GM06990 (cell line): ENCODE data around the gene HYPK.
"Not testable (repeated sequence)": the region's sequence is repeated elsewhere in the genome, so short reads cannot be mapped to it uniquely, and the experiment has no call there.

ENCODE experiments used
- DNase-seq: peaks from one replicate; pipeline ENCODE4 v3.0.0-alpha.2; 2011; ENCODE audit not compliant: insufficient read length; ENCODE audit errors: extremely low read depth
- H3K27me3 ChIP-seq: replicated peaks from 2 replicates; pipeline ENCODE4 v1.6.0; 2011; ENCODE audit warnings: low read length; ENCODE audit not compliant: control insufficient read depth, insufficient read depth
- H3K36me3 ChIP-seq: 2 replicates; pipeline ENCODE4 v1.5.1; 2011; ENCODE audit warnings: low read length; ENCODE audit not compliant: control insufficient read depth, insufficient read depth
- H3K4me3 ChIP-seq: replicated peaks from 2 replicates; pipeline ENCODE4 v1.5.1; 2011; ENCODE audit warnings: low read depth, mild to moderate bottlenecking, control low read depth, low read length
- TF ChIP-seq, protein P1 (sequence below): IDR thresholded peaks from 2 replicates; pipeline ENCODE4 v1.5.1; 2011; ENCODE audit warnings: low read length, control low read depth, mild to moderate bottlenecking, inconsistent platforms; ENCODE audit not compliant: insufficient read depth, poor library complexity, severe bottlenecking

The HYPK gene

DNA sequence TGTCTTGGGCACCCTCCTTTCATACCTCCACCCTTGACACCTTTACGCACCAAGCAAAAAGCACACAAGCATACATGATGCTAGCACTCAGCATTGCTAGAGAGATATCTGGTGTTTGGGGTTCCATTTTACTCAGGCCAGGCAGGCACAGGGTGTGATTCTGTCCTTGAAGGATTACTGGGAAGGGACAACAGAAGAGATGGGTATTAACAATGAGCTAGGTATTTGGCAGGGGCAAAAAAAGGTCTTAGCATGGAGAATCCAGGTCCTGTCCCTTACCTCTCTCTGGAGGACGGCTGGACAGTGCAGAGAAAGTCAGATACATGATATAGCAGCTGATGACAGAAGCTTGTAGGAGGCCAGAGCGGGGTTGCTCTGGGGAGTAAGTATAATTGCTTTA is 3.8 kb upstream of the HYPK start:
- Histone ChIP-seq H3K36me3 (peaks cover 22% of the 10 kb centered on the region), H3K4me3 (no peak overlapping the region), H3K27me3 (no peaks in the 10 kb centered on the region)
- no peak for DNase-seq
- TF ChIP-seq, protein P1, sequence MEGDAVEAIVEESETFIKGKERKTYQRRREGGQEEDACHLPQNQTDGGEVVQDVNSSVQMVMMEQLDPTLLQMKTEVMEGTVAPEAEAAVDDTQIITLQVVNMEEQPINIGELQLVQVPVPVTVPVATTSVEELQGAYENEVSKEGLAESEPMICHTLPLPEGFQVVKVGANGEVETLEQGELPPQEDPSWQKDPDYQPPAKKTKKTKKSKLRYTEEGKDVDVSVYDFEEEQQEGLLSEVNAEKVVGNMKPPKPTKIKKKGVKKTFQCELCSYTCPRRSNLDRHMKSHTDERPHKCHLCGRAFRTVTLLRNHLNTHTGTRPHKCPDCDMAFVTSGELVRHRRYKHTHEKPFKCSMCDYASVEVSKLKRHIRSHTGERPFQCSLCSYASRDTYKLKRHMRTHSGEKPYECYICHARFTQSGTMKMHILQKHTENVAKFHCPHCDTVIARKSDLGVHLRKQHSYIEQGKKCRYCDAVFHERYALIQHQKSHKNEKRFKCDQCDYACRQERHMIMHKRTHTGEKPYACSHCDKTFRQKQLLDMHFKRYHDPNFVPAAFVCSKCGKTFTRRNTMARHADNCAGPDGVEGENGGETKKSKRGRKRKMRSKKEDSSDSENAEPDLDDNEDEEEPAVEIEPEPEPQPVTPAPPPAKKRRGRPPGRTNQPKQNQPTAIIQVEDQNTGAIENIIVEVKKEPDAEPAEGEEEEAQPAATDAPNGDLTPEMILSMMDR = no peak

DNA sequence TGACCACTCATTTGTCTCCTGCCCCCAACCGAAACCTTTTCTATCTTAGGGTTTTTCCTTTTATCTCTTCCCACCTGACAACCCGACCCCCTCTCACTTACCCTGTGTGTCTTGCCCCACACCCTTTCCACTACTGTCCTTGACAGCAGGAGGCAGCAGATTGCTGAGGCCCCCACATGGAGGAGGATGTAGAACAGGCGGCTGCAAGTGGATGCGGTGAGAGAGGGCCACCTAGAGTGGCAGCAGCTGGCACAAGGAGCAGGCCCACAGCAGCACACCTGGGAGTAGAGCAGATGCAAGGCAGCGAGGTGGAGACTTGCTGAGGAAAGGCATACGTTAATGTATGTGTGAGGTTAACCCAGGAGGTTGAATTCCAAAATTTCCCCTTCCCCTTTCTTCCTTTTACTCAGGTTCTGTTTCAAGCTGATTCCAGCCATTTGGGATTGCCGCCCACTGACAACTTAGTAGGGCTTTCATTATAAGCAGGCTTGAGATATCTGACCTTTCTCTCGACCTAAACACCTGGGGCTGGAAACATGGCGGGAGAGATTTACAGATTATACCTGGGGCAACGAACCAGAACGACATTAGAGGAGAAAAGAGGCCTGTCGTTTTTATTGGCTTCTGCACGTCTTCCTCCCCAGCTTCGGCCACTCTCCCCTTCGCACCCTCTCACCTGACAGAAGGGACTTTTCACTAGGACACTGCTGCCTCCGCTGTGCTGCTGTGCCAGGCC is 1.0 kb upstream of the HYPK start:
- no peaks in the 10 kb centered on the region for H3K27me3 ChIP-seq
- H3K36me3 ChIP-seq = peaks cover 22% of the 10 kb centered on the region
- DNase-seq = no peak
- H3K4me3 ChIP-seq = no peak overlapping the region
- TF ChIP-seq, protein P1 = peak; percentile 44

DNA sequence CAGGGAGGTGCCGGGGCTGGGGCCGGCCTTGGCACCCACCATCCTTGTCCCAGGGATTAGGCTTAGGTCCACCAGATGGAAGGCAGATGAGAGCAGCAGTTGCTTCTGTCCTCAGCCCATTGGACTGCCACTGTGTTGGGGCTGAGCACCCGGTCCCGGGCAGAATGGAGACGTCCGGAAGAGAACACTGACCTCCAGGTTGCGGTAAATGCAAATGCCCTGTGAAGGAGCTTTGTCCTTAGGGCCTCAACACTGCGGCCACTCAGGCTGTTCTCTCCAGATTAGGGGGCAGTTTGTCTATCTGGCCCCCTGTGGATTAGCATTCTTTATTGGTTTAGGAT is 484 bp upstream of the HYPK start, which contains the start of gene SERINC4:
TSS of gene SERINC4 (minus strand) at position 276 of the 341 bp plus-strand sequence. CDS start at position 42, 234 bp downstream.
- no peak for DNase-seq
- H3K4me3 ChIP-seq = peak within 1 kb of the TSS; percentile 92
- no peaks in the 10 kb centered on the region for H3K27me3 ChIP-seq
- H3K36me3 ChIP-seq = peaks cover 21% of the 10 kb centered on the region
- TF ChIP-seq, protein P1 = no peak

DNA sequence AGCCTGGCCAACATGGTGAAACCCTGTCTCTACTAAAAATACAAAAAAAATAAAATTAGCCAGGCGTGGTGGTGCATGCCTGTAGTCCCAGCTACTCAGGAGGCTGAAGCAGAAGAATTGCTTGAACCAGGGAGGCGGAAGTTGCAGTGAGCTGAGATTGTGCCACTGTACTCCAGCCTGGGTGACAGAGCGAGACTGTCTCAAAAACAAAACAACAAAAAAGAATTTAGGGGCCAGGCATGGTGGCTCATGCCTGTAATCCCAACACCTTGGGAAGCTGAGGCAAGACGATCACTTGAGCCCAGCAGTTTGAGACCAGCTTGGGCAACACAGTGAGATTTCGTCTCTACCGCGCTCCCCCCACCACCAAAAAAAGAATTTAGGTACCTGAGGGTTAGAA is 2.3 kb downstream of the HYPK start:
- not testable (repeated sequence) for H3K4me3 ChIP-seq, DNase-seq, H3K27me3 ChIP-seq
- peaks cover 20% of the 10 kb centered on the region for H3K36me3 ChIP-seq

DNA sequence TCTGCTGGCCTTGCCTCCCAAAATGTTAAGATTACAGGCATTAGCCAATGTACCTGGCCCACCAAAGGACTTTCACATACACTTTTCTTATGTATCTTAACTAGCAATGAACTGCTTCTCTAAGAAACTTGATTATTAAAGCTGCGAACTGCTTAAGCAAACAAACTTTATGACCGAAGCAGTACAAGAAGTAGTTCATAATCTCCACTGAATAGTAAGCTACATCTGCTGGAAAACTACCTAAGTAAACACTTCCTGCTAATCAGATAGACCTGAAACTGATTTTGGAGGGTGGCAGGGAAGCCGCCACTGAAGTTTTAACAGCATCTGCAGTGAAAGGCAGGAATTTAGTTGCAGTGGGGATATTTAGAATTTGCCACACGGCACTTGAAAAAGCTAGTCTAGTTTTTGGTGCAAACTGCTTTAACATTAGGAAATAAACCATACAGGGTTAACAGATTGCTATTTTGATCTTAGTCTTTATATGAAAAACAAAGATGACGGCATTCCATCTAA is 8.1 kb downstream of the HYPK start:
- no peaks in the 10 kb centered on the region for H3K27me3 ChIP-seq
- no peak for DNase-seq
- no peak overlapping the region for H3K4me3 ChIP-seq
- TF ChIP-seq, protein P1 = no peak
- peaks cover 20% of the 10 kb centered on the region for H3K36me3 ChIP-seq

DNA sequence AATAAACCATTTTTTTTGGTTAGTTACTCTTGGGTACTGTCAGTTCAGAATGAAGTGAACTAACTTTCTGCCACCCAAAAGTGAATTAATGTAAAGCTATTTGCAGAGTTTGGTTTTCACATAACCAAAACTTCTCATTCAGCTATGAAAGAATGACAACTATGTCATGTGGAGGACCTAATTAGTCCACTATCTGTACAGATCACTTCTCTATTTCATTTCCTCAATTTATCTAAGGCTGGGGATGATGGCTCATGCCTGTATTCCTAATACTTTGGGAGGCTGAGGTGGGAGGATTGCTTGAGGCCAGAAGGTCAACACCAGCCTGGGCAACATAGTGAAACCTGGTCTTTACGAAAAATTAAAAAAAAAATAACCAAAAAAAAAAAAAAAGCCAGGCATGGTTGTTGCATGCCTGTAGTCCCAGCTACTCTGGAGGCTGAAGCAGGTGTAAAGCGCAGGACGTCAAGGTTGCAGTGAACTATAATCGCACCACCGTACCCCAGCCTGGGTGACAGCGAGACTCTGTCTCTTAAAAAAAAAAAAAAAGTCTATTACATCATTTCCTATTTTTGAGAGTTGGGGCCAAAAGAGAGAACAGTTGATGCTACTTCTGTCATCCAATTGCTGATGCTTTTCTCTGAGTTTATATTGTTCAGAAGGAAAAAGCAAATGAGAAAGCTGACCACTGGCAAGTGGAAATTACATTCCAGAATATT is 8.7 kb downstream of the HYPK start:
- TF ChIP-seq, protein P1 = no peak
- H3K4me3 ChIP-seq = no peak overlapping the region
- H3K27me3 ChIP-seq = no peaks in the 10 kb centered on the region
- DNase-seq = peak; percentile 70
- peaks cover 21% of the 10 kb centered on the region for H3K36me3 ChIP-seq

DNA sequence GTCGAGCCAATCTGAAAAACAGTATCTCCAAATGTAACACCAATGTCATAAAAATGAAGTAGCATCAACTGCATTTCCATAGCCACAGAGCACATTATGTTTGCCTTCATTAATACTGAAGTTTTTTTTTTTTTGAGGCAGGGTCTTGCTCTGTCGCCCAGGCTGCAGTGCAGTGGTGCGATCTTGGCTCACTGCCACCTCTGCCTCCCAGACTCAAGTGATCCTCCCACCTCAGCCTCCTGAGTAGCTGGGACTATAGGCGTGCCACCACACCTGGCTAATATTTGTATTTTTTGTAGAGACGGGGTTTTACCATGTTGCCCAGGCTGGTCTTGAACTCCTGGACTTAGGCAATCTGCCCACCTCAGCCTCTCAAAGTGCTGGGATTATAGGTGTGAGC is 14.7 kb downstream of the HYPK start:
- not testable (repeated sequence) for DNase-seq, H3K4me3 ChIP-seq, H3K27me3 ChIP-seq
- peaks cover 17% of the 10 kb centered on the region for H3K36me3 ChIP-seq
